H1 (cell line): Measurements from ENCODE around the gene CTNND2.

Experiments used
- CHD2 ChIP-seq: IDR thresholded peaks from 2 replicates; pipeline ENCODE4 v1.6.1; 2012; ENCODE audit warnings: low read length, improper control_type of control experiment
- CTCF ChIP-seq, 3 experiments: IDR thresholded peaks; 1 replicate in 2 of 3; 2 replicates in 1 of 3; pipeline versions ENCODE4 v1.5.1 to v1.6.1; 2011; ENCODE audit warnings: low read length in 3 of 3, mild to moderate bottlenecking in 3 of 3, inconsistent platforms in 2 of 3, low read depth in 1 of 3, moderate library complexity in 1 of 3; ENCODE audit not compliant: insufficient read depth in 1 of 3; ENCODE audit errors: control extremely low read depth in 1 of 3
- EP300 ChIP-seq, 2 experiments: IDR thresholded peaks; 1 replicate in 1 of 2; 2 replicates in 1 of 2; pipeline ENCODE4 v1.6.1; 2011 to 2012; ENCODE audit warnings: low read depth in 2 of 2, low read length in 2 of 2, mild to moderate bottlenecking in 2 of 2, borderline replicate concordance in 1 of 2, inconsistent platforms in 1 of 2, moderate library complexity in 1 of 2
- EZH2 ChIP-seq: fragments of 200-600 bp; sonication (generic); IDR thresholded peaks from 2 replicates; pipeline ENCODE4 v1.7.1; 2012; ENCODE audit warnings: low read depth, mild to moderate bottlenecking, moderate library complexity, low read length, inconsistent platforms; ENCODE audit not compliant: severe bottlenecking
- HDAC2 ChIP-seq, 2 experiments: fragments of 300-600 bp in 1 of 2; sonication (generic) in 1 of 2; IDR thresholded peaks; 2 replicates each; pipeline ENCODE4 v1.6.1; 2011 to 2012; ENCODE audit warnings: low read depth in 2 of 2, low read length in 2 of 2, mild to moderate bottlenecking in 2 of 2, moderate library complexity in 2 of 2, borderline replicate concordance in 1 of 2, inconsistent platforms in 1 of 2
- MAFK ChIP-seq: IDR thresholded peaks from 2 replicates; pipeline ENCODE4 v1.6.1; 2012; ENCODE audit warnings: low read depth, mild to moderate bottlenecking, improper control_type of control experiment, low read length
- NANOG ChIP-seq: IDR thresholded peaks from 2 replicates; pipeline ENCODE4 v1.6.1; 2011; ENCODE audit warnings: low read length, low read depth, mild to moderate bottlenecking, inconsistent platforms; ENCODE audit not compliant: insufficient read depth, poor library complexity, severe bottlenecking
- POLR2A ChIP-seq, 2 experiments: IDR thresholded peaks; 1 replicate in 1 of 2; 2 replicates in 1 of 2; pipeline ENCODE4 v1.6.1; 2011; ENCODE audit warnings: low read depth in 2 of 2, low read length in 2 of 2, mild to moderate bottlenecking in 2 of 2; ENCODE audit errors: control extremely low read depth in 1 of 2
- TCF12 ChIP-seq: IDR thresholded peaks from 2 replicates; pipeline ENCODE4 v1.6.1; 2011; ENCODE audit warnings: low read depth, mild to moderate bottlenecking, low read length

GRCh38 chr5:11385901-11386293, 518.3 kb downstream of the CTNND2 start:
- TF ChIP-seq POLR2A (IDR thresholded peaks at IDR 0.05; ENCODE audit: control extremely low read depth in 1 of 2, low read depth in 2 of 2, low read length in 2 of 2) (no peak), CTCF (IDR thresholded peaks at IDR 0.05; ENCODE audit: control extremely low read depth in 1 of 3, insufficient read depth in 1 of 3, low read depth in 1 of 3, low read length in 3 of 3) (no peak), HDAC2 (IDR thresholded peaks at IDR 0.05; ENCODE audit: borderline replicate concordance in 1 of 2, low read depth in 2 of 2, low read length in 2 of 2) (peak; percentile 85 to 94; a peak in 3 of 4 replicates), EZH2 (no peak), NANOG (peak; percentile 98), MAFK (no peak), EP300 (IDR thresholded peaks at IDR 0.05; ENCODE audit: borderline replicate concordance in 1 of 2, low read depth in 2 of 2, low read length in 2 of 2) (peak in 1 of 2 experiments; percentile 65; a peak in 1 of 3 replicates), TCF12 (0 out of 2 replicates have a peak, but pooled peaks have one; percentile 61), CHD2 (no peak)
